GM19099 (cell line): Measurements from ENCODE around the gene CPN2.

Experiments
- POLR2A ChIP-seq: IDR thresholded peaks from 3 replicates; pipeline ENCODE4 v1.6.1; 2011; ENCODE audit warnings: low read depth; ENCODE audit not compliant: insufficient read length; ENCODE audit errors: extremely low read depth

CPN2 gene

GRCh38 chr3:194369522-194370279, 18.6 kb upstream of the CPN2 start, which contains the start of gene LRRC15:
LRRC15 (minus strand) TSS chr3:194369743; CDS start chr3:194361043, 8,700 bp downstream.
- TF ChIP-seq POLR2A = no peak

- TF ChIP-seq POLR2A = no peak
These were observed 17.8 kb upstream of the CPN2 start for GRCh38 chr3:194368918-194369317.

GRCh38 chr3:194367992-194368841, 17.1 kb upstream of the CPN2 start:
- TF ChIP-seq POLR2A = no peak

- no peak for TF ChIP-seq POLR2A
These were observed 14.9 kb upstream of the CPN2 start for GRCh38 chr3:194365978-194366490.

- no peak for TF ChIP-seq POLR2A
These were observed 14.4 kb upstream of the CPN2 start for GRCh38 chr3:194365526-194365925.

GRCh38 chr3:194364652-194365434, 13.7 kb upstream of the CPN2 start:
- no peak for TF ChIP-seq POLR2A

GRCh38 chr3:194364314-194364651, 13.2 kb upstream of the CPN2 start:
- TF ChIP-seq POLR2A = no peak

GRCh38 chr3:194360568-194360967, 9.4 kb upstream of the CPN2 start:
- no peak for TF ChIP-seq POLR2A

- no peak for TF ChIP-seq POLR2A
These were observed 6.6 kb upstream of the CPN2 start for GRCh38 chr3:194357681-194358080.

GRCh38 chr3:194355379-194355778, 4.3 kb upstream of the CPN2 start:
- TF ChIP-seq POLR2A = no peak

- no peak for TF ChIP-seq POLR2A
These were observed 3.2 kb upstream of the CPN2 start for GRCh38 chr3:194354315-194354714.

GRCh38 chr3:194352667-194353246, 1.6 kb upstream of the CPN2 start:
- no peak for TF ChIP-seq POLR2A

GRCh38 chr3:194351952-194352536, 916 bp upstream of the CPN2 start:
- TF ChIP-seq POLR2A = no peak

- no peak for TF ChIP-seq POLR2A
These were observed 429 bp downstream of the CPN2 start for GRCh38 chr3:194350726-194351071.
